Measurements from ENCODE around the gene MGAT5.
"Not testable (repeated sequence)": the region's sequence is repeated elsewhere in the genome, so short reads cannot be mapped to it uniquely, and the experiment has no call there.

MGAT5 gene

GRCh38 chr2:134468776-134469175, 214.9 kb downstream of the MGAT5 start:
- DNase-seq (ENCODE audit: low read depth): no peak

GRCh38 chr2:134469516-134470115, 215.7 kb downstream of the MGAT5 start:
- no peak for DNase-seq (ENCODE audit: low read depth)

- no peak for DNase-seq (ENCODE audit: low read depth)
These were observed 216.8 kb downstream of the MGAT5 start for GRCh38 chr2:134470561-134471168.

- not testable (repeated sequence) for DNase-seq (ENCODE audit: low read depth)
These were observed 223.1 kb downstream of the MGAT5 start for GRCh38 chr2:134476982-134477381.

- no peak for DNase-seq (ENCODE audit: low read depth)
These were observed 225.9 kb downstream of the MGAT5 start for GRCh38 chr2:134479696-134480330.

GRCh38 chr2:134482131-134482723, 228.4 kb downstream of the MGAT5 start:
- no peak for DNase-seq (ENCODE audit: low read depth)

GRCh38 chr2:134482766-134483340, 229.0 kb downstream of the MGAT5 start:
- DNase-seq (ENCODE audit: low read depth): no peak

- no peak for DNase-seq (ENCODE audit: low read depth)
These were observed 236.0 kb downstream of the MGAT5 start for GRCh38 chr2:134489732-134490384.

GRCh38 chr2:134490559-134490958, 236.7 kb downstream of the MGAT5 start:
- DNase-seq (ENCODE audit: low read depth): no peak

GRCh38 chr2:134491022-134491421, 237.2 kb downstream of the MGAT5 start:
- DNase-seq (ENCODE audit: low read depth): no peak

GRCh38 chr2:134491771-134492441, 238.0 kb downstream of the MGAT5 start:
- no peak for DNase-seq (ENCODE audit: low read depth)

GRCh38 chr2:134493797-134494196, 239.9 kb downstream of the MGAT5 start:
- DNase-seq (ENCODE audit: low read depth): no peak

- no peak for DNase-seq (ENCODE audit: low read depth)
These were observed 244.8 kb downstream of the MGAT5 start for GRCh38 chr2:134498654-134499053.

- DNase-seq (ENCODE audit: low read depth): no peak
These were observed 245.5 kb downstream of the MGAT5 start for GRCh38 chr2:134499307-134499926.

GRCh38 chr2:134500211-134500935, 246.5 kb downstream of the MGAT5 start:
- DNase-seq (ENCODE audit: low read depth): no peak

GRCh38 chr2:134501476-134502091, 247.7 kb downstream of the MGAT5 start:
- no peak for DNase-seq (ENCODE audit: low read depth)

- DNase-seq (ENCODE audit: low read depth): no peak
These were observed 248.2 kb downstream of the MGAT5 start for GRCh38 chr2:134502104-134502503.

All from stimulated activated CD8-positive, alpha-beta memory T cell treated with anti-CD3 and anti-CD28 coated beads, Interleukin-12 subunit alpha, Interleukin-12 subunit beta, amount 100 ng/mL, for 4 hours (primary cell).